HEK293T (cell line): Measurements from ENCODE around the gene SLC37A1.

Experiments used
- ARNT ChIP-seq: fragments of 450-650 bp; IDR thresholded peaks from 2 replicates; pipeline ENCODE4 v1.6.1; 2017; ENCODE audit warnings: mild to moderate bottlenecking
- BHLHE40 ChIP-seq: fragments of 450-650 bp; IDR thresholded peaks from 2 replicates; pipeline ENCODE4 v1.6.1; 2016; ENCODE audit warnings: mild to moderate bottlenecking, moderate library complexity, borderline replicate concordance
- FOXK2 ChIP-seq: fragments of 450-650 bp; IDR thresholded peaks from 2 replicates; pipeline ENCODE4 v1.6.1; 2016; ENCODE audit warnings: mild to moderate bottlenecking
- FOXM1 ChIP-seq: fragments of 450-650 bp; IDR thresholded peaks from 2 replicates; pipeline ENCODE4 v1.6.1; 2017; ENCODE audit warnings: mild to moderate bottlenecking, borderline replicate concordance
- L3MBTL2 ChIP-seq: fragments of 450-650 bp; conservative IDR thresholded peaks from 2 replicates; pipeline ENCODE4 v1.6.1; 2016; ENCODE audit warnings: mild to moderate bottlenecking
- LEF1 ChIP-seq: fragments of 450-650 bp; IDR thresholded peaks from 2 replicates; pipeline ENCODE4 v1.6.1; 2017; ENCODE audit warnings: mild to moderate bottlenecking, borderline replicate concordance
- NFRKB ChIP-seq: fragments of 450-650 bp; IDR thresholded peaks from 2 replicates; pipeline ENCODE4 v1.6.1; 2016; ENCODE audit warnings: mild to moderate bottlenecking, moderate library complexity
- PKNOX1 ChIP-seq: fragments of 450-650 bp; IDR thresholded peaks from 2 replicates; pipeline ENCODE4 v1.6.1; 2016
- SP1 ChIP-seq: fragments of 450-650 bp; IDR thresholded peaks from 2 replicates; pipeline ENCODE4 v1.6.1; 2017
- SUZ12 ChIP-seq: fragments of 450-650 bp; IDR thresholded peaks from 2 replicates; pipeline ENCODE4 v1.6.1; 2016; ENCODE audit warnings: mild to moderate bottlenecking
- TARDBP ChIP-seq: fragments of 450-650 bp; IDR thresholded peaks from 2 replicates; pipeline ENCODE4 v1.6.1; 2016
- ZNF384 ChIP-seq: fragments of 450-650 bp; IDR thresholded peaks from 2 replicates; pipeline ENCODE4 v1.6.1; 2016

- no peak for TF ChIP-seq PKNOX1
- TF ChIP-seq ZNF384 = no peak
- no peak for TF ChIP-seq NFRKB
- TF ChIP-seq SUZ12 = no peak
- TF ChIP-seq FOXM1 = no peak
- no peak for TF ChIP-seq ARNT
- TF ChIP-seq L3MBTL2 = no peak
- no peak for TF ChIP-seq FOXK2
- no peak for TF ChIP-seq LEF1
- TF ChIP-seq BHLHE40 = no peak
- TF ChIP-seq SP1 = no peak
- TF ChIP-seq TARDBP = no peak
Observed at GRCh38 chr21:42526379-42526727, 12.7 kb downstream of the SLC37A1 start.
